SHP77 (cell line): Measurements from ENCODE around the gene MS4A2.
"Not testable (repeated sequence)": the region's sequence is repeated elsewhere in the genome, so short reads cannot be mapped to it uniquely, and the experiment has no call there.

ENCODE experiments used
- DNase-seq, 2 experiments: peaks; one replicate each; lab custom pipeline; 2025; lab: John Stamatoyannopoulos, UW

MS4A2 gene

DNA sequence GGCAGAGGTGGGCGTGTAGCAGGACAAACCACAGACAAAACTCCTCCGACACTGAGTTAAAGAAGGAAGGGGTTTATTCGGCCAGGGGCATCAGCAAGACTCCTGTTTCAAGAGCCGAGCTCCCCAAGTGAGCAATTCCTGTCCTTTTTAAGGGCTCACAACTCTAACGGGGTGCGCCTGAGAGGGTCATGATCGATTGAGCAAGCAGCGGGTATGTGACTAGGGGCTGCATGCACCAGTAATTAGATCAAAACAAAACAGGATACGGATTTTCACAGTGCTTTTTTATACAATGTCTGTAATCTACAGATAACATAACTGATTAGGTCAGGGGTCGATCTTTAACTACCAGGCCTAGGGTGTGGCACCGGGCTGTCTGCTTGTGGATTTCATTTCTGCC is 12.9 kb downstream of the MS4A2 start:
- DNase-seq, result not testable (repeated sequence)

DNA sequence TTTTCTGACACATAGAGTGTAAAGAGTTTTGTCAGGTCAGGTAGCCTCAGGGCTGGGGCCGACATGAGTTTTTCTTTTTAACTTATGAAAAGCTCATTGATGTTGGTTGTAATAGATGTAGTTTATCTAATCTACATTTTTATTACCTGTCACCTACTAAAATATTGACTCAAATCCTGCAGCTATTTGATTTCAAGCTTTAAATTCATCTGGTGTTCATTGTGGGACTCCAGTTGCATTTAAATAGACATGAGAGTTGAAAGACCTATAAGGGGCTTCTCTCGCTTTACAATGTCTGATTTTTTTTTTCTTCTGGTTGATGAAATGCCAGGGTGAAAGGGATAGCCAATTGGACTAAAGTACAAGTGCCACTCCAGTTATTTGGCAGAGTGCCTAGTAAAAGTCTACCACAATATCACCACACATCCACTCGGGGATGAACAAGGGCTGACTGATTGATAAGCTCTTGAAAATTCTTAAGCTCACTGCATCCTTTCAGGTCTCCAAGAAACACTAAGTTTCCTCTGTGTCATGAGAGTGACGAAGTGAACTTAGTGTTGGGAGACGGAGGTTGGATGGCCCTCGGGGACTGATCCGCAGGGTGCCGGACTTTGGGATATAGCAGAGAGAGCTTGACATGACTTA is 16.1 kb downstream of the MS4A2 start:
- not testable (repeated sequence) for DNase-seq

DNA sequence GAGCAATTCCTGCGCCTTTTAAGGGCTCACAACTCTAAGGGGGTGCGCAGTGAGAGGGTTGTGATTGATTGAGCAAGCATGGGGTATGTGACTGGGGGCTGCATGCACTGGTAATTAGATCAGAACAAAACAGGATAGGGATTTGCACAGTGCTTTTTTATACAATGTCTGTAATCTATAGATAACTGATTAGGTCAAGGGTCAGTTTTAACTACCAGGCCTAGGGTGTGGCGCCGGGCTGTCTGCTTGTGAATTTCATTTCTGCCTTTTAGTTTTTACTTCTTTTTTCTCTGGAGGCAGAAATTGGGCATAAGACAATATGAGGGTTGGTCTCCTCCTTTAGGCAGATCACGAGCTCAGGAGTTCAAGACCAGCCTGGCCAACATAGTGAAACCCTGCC is 20.2 kb downstream of the MS4A2 start:
- not testable (repeated sequence) for DNase-seq

GRCh38 chr11:60111793-60112192 is 23.3 kb downstream of the MS4A2 start:
- no peak for DNase-seq

- no peak for DNase-seq
Observed at GRCh38 chr11:60116996-60117790, 28.7 kb downstream of the MS4A2 start.

DNA sequence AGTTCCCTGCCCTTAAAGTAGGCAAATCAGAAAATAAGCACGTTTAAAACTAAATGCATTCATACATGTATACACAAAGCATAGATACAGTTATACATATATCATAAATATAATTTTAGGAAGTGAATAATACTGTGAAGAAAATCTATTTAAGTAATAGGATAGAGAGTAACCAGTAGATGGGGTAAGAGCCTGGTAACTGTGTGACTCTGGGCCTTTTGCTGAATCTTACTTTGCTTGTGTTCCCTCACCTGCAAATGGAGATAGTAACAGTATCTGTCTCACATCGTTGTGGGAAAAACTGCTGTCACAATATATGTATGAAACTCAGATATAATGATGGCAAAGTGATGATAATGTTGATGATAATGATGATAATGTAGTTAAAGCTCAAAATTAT is 29.9 kb downstream of the MS4A2 start:
- no peak for DNase-seq

DNA sequence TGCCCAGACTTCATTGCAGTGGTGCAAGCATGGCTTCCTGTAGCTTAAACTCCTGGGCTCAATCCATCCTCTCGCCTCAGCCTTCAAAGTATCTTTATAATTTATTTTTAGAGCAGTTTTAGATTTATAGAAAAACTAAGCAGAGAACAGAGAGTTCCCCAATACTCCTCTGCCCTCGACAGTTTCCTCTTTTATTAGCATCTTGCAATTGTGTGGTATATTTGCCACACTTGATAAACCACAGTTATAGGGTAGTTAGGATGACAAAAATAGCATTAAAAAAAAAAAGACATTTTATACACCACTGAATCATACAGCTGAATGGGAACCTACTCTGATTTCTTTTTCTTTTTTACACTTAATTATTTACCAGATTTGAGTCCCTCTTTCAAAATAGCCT is 31.2 kb downstream of the MS4A2 start:
- no peak for DNase-seq

DNA sequence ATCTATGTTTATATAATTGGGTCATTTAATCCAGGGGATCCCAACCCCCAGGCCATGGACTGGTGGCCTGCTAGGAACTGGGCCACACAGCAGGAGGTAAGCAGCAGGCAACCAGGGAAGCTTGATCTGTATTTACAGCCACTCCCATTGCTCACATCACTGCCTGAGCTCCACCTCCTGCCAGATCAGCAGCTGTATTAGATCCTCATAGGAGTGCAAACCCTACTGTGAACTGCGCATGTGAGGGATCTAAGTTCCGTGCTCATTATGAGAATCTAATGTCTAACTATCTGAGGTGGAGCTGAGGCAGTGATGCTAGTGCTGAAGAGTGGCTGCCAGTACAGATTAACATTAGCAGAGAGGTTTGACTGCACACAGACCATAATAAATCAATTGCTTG is 32.8 kb downstream of the MS4A2 start:
- DNase-seq, result no peak

- no peak for DNase-seq
Observed at GRCh38 chr11:60122414-60123036, 34.1 kb downstream of the MS4A2 start.

- DNase-seq, result no peak
Observed at GRCh38 chr11:60124802-60125432, 36.5 kb downstream of the MS4A2 start.

DNA sequence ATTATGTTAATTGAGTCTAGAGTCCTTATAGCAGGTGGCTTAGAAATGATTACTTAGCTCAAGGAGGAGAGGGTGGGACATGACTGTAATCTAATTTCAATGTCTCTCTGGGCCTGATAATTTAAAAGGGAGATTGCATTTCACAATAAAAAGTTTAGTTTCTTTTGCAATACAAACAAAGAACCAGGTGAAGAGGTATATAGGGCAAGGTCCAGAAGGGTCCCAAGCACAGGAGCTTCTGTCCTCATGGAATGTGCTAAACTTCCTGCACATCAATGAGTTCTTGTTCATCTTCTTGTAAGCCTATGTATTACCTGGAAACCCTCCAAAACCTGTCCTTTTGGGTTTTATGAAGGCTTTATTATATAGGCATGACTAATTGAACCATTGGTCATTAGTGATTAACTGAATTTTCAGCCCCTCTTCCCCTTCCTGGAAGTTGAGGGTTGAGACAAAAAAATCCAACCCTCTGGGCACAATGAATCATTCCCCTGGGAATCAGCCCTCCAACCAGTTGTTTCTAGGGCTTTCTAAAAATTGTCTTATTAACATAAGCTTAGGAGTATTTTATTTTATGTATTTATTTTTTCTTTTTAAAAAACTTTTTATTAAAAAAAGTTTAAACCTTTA is 37.6 kb downstream of the MS4A2 start:
- no peak for DNase-seq

GRCh38 chr11:60127311-60127811 is 38.9 kb downstream of the MS4A2 start:
- DNase-seq, result no peak

- DNase-seq, result no peak
Observed at GRCh38 chr11:60128376-60128775, 39.9 kb downstream of the MS4A2 start.

GRCh38 chr11:60128866-60129265 is 40.4 kb downstream of the MS4A2 start:
- DNase-seq, result not testable (repeated sequence)

GRCh38 chr11:60129853-60130252 is 41.4 kb downstream of the MS4A2 start:
- DNase-seq, result no peak

DNA sequence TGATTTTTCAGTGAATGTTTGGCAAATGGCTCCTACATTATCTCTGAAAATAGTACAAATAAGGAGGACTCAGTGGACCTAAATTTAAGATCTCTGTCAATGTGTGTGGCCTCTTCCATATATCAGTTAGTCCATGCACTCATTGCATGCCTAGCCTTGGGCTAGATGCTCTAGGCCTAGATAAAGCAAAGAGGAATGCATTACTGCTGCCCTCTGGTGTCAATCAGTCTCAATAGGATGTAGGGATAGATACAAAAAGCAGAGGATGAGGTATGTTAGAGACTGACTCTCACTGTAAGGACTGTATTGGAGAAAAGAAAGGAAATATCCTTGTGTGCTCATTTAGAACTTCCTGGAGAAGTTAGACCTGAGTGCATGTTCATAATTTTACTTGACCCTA is 42.0 kb downstream of the MS4A2 start:
- DNase-seq, result no peak

DNA sequence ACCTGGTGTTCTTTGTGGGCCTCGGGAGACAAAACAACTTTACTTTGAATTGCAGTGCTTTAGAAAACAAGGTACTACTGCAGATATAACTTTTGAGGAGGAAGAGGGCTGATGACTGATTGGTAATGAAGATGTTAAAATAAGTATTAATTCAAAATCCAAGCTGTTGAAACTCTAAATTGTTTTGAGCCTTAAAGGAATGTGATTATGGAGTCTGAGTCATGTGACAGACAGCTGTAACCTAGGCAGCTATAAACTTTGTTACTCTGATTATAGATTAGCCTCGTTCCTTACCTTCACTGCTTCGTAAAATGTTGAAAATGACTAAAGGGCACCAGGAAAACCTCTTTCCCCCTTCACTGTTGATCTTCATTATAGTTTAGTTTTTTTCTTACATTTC is 43.4 kb downstream of the MS4A2 start:
- DNase-seq, result no peak

GRCh38 chr11:60133917-60134316 is 45.5 kb downstream of the MS4A2 start:
- no peak for DNase-seq

- no peak for DNase-seq
Observed at GRCh38 chr11:60143768-60144167, 55.3 kb downstream of the MS4A2 start.

- no peak for DNase-seq
Observed at GRCh38 chr11:60145677-60146076, 57.2 kb downstream of the MS4A2 start.
